ENCODE results near the gene RCOR3. TPM values are rescaled to one million over a fixed set of nuclear protein-coding genes. Genes with fewer than 3 reads are reported as not detected.
"Not testable (repeated sequence)": the region's sequence is repeated elsewhere in the genome, so short reads cannot be mapped to it uniquely, and the experiment has no call there.

Gene RCOR3
- total RNA-seq, 1 donor from 2014 or later = 86.3 TPM

DNA sequence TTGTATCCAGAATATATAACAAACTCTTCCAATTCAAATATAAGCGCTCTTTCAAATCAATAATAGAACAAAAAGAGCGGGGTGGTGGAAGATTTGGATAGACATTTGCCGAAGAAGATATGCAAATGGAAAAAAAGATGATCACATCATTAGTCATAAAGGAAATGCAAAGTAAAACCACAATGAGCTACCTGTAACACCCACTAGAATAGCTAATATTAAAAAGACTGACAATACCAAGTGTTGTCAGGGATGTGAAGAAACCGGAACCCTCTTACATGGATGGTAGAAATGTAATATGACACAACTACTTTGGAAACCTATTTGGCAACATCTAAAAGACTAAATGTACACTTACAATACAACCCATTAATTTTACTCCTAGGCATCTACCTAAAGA, 61.8 kb downstream of the RCOR3 start:
- no peak for DNase-seq (ENCODE audit: low spot score)
- intact Hi-C loops (cut with DNase I) = no loop called here
- ATAC-seq = no peak

DNA sequence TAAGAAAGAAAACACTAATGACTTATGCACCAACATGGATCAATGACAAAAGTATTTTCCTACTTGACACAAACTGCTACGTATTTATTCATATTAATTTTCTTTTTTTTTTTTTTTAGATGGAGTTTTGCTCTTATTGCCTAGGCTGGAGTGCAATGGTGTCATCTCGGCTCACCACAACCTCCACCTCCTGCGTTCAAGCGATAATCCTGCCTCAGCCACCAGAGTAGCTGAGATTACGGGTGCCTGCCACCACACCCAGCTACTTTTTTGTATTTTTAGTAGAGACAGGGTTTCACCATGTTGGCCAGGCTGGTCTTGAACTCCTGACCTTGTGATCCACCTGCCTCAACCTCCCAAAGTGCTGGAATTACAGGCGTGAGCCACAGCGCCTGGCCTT, 62.5 kb downstream of the RCOR3 start:
- DNase-seq (ENCODE audit: low spot score); intact Hi-C loops (cut with DNase I); ATAC-seq: not testable (repeated sequence)

GRCh38 chr1:211323156-211324063, 64.2 kb downstream of the RCOR3 start:
- intact Hi-C loops (cut with DNase I) = no loop called here
- ATAC-seq (peak; percentile 53), DNase-seq (ENCODE audit: low spot score) (no peak)

DNA sequence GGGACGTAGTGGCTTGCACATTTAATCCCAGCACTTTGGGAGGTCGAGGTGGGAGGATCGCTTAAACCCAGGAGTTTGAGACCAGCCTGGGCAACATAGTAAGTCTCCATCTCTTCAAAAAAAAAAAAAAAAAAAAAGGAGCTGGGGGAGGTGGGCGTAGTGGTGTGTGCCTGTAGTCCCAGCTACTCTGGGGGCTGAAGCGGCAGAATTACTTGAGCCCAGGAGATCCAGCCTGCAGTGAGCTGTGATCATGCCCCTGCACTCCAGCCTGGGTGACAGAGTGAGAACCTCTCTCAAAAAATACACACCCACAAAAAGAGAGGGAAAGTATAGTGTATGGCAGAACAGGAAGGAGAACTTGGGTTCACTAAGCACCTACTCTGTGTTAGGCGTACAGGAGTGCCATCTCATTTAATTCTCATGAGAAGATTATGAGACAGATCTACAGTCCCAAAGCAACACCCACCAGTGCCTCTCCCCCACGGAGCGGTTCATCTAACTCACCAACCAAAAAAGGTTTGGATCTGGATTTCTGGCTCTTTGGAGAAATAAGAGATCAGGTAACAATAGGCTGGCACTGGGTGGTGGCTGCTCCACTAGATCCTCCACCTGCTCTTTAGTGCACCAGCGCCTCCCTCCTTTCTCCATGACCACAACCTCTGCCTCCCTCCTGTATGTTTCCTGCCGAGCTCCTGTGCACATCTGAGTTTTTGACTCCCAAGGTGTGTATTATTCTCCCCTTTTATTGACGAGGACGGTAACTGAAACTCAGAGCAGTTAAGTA, 66.0 kb downstream of the RCOR3 start:
- ATAC-seq = no peak
- intact Hi-C loops (cut with DNase I) = no loop called here
- no peak for DNase-seq (ENCODE audit: low spot score)

GRCh38 chr1:211326140-211326527, 67.0 kb downstream of the RCOR3 start:
- DNase-seq (ENCODE audit: low spot score) (no peak), ATAC-seq (no peak)
- intact Hi-C loops (cut with DNase I) = no loop called here

- DNase-seq (ENCODE audit: low spot score) (peak; percentile 73), ATAC-seq (peak; percentile 68)
- intact Hi-C loops (cut with DNase I) = no loop called here
These were observed 67.6 kb downstream of the RCOR3 start, which contains the start of gene TRAF5 for GRCh38 chr1:211326528-211327345. Gene TRAF5, plus strand, starts transcription at chr1:211326833. Its CDS starts 26,407 bp downstream, at chr1:211353240.

GRCh38 chr1:211327346-211327921, 68.3 kb downstream of the RCOR3 start:
- DNase-seq (ENCODE audit: low spot score) (no peak), ATAC-seq (peak; percentile 64)
- intact Hi-C loops (cut with DNase I) = no loop called here

GRCh38 chr1:211328084-211328694, 69.0 kb downstream of the RCOR3 start:
- ATAC-seq = no peak
- no peak for DNase-seq (ENCODE audit: low spot score)
- intact Hi-C loops (cut with DNase I) = no loop called here

DNA sequence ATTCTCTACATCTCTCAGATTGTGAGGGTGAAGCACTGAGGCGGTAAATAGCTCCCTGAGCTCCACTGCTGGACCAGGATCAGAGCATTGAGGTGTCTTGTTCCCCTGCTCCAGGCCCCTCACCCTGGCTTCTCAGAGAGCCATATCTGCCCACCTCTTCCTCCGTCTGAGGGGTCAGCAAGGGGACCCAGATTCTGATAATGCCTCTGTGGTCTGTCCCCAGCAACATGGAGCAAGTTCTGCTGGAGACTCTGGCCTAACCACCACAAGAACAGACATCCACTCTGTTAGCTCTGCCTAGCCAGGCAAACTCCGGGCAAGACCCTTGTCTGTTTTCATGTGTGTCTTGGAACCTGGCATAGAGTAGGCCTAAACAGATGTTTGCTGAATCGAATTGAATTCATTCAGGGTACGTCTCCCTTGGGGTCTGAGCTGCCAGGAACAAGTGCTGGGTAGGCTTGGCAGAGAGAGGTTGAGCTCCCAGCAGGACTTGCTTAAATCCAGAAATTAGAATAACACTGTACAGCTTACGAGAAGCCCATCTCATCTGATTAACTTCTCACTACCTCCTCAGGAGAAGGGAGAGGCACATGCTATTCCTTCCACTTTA, 69.8 kb downstream of the RCOR3 start:
- ATAC-seq (no peak), DNase-seq (ENCODE audit: low spot score) (no peak)
- intact Hi-C loops (cut with DNase I) = no loop called here

- DNase-seq (ENCODE audit: low spot score) (no peak), ATAC-seq (no peak)
- intact Hi-C loops (cut with DNase I) = no loop called here
These were observed 70.6 kb downstream of the RCOR3 start for GRCh38 chr1:211329764-211330201.

DNA sequence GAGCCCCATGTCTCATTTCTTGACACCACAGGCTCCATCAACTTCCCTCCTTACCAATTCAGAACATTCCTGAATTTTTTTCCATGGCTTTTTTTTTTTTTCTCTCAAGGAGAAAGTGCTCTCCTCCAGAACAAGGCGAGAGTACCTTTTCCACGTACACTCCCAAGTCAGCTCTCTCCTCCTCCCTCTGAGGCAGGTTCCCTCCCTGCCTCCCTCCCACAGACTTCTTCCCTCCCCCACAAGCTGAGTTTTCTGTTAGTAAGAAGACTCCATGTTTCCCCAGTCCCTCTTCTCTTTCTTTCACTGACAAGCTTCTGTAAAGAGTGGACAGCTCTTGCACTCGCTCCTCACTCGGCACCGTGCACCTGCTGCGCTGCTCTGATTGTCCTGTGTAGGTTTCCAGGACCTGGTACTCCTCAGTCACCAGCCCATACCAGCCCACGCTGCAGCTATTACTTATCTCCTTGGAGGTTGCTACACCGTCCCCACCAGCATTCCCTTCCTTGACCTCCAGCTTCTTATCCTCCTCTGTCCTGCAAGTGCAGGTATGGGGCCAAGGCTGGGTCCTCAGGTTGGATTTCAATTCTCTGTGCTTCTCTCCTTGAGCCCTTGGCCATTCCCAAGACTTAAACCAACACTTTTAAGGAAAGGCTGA, 71.2 kb downstream of the RCOR3 start:
- DNase-seq (ENCODE audit: low spot score) (no peak), ATAC-seq (no peak)
- intact Hi-C loops (cut with DNase I) = no loop called here

- DNase-seq (ENCODE audit: low spot score) (no peak), ATAC-seq (no peak)
- intact Hi-C loops (cut with DNase I) = no loop called here
These were observed 72.0 kb downstream of the RCOR3 start for GRCh38 chr1:211331011-211331709.

DNA sequence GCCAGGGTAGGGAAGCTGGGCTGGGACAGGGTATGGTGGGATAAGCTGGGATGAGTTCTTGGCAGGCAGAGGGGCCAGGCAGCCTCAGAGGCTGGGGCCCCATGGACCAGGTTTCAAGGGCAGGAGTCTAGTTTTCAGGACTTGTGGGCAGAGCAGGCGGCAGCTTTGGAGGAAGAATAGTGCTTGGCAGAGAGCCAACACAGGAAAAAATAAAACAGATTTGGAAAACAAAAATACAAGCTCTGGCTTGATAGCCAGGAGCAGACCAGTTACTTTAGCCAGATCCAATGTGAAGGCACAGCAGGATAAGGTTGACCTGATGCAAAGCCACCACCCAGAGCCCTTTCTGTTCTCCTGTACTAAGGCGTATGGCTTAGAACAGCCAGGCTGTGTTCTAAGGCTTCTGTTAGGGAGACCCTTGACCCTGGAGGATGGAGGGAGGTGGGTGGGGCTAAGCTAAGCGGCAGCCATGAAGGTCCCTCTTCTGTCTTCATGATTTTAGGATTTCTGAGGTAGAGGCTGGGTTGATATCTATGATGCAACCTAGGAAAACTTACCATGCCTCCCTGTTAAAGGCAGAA, 73.0 kb downstream of the RCOR3 start:
- ATAC-seq (peak; percentile 23), DNase-seq (ENCODE audit: low spot score) (no peak)
- intact Hi-C loops (cut with DNase I) = no loop called here

DNA sequence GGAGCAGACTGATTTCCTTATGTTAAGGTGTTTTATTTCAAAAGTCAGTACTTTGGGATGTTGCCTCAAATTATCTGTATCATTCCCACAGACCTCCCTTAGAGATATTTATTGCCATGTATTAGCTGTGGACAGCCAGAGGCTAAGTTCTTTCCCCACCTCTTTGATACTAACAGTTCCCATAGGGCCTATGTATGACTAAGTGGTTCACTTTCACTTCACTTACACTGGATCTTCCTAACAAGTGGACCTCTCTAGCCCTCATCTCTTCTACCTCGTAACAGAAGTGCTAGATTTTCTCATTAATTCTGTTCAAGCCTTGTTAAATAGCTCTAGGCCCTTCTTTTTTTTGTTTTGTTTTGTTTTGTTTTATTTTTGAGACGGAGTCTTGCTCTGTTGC, 73.7 kb downstream of the RCOR3 start:
- intact Hi-C loops (cut with DNase I) = no loop called here
- ATAC-seq = no peak
- no peak for DNase-seq (ENCODE audit: low spot score)

- intact Hi-C loops (cut with DNase I) = no loop called here
These were observed 74.7 kb downstream of the RCOR3 start for GRCh38 chr1:211333906-211334305.

GRCh38 chr1:211334986-211335385, 75.8 kb downstream of the RCOR3 start:
- no peak for ATAC-seq
- no peak for DNase-seq (ENCODE audit: low spot score)
- intact Hi-C loops (cut with DNase I) = no loop called here

More at GRCh38 chr1:211333906-211334305, 74.7 kb downstream of the RCOR3 start:
- ATAC-seq = no peak
- no peak for DNase-seq (ENCODE audit: low spot score)
